GM12878 (cell line): ENCODE data around the gene ZNF443. TPM values are rescaled to one million over a fixed set of nuclear protein-coding genes. Genes with fewer than 3 reads are reported as not detected.

Experiments used
- ATAC-seq: fragments of 200-7000 bp; cut with Tn5 transposase; 3 replicates; pipeline ENCODE4 v1.9.1; 2020; ENCODE audit warnings: mild to moderate bottlenecking, moderate library complexity
- BruUV-seq: library from RNA; stranded (reverse); fragments of 400-500 nt; replicated peaks from 2 replicates; lab custom pipeline; 2021; lab: Mats Ljungman, UMichigan
- CTCF ChIA-PET: fragments of 300-600 bp; sonication (Branson Sonifier 250); formaldehyde crosslinking; extraction: SDS; loops from one replicate; lab custom pipeline; 2021; ENCODE audit warnings: inconsistent platforms; lab: Yijun Ruan, JAX
- POLR2A ChIA-PET: fragments of 350-600 bp; formaldehyde crosslinking; extraction: SDS; loops from one replicate; lab custom pipeline; 2021; ENCODE audit warnings: inconsistent platforms; lab: Charles Lee
- RAD21 ChIA-PET: fragments of 300-600 bp; sonication (Branson Sonifier 250); formaldehyde crosslinking; loops from one replicate; lab custom pipeline; 2023; ENCODE audit warnings: antibody characterized with exemption; ENCODE audit not compliant: unreplicated experiment; lab: Charles Lee
- SMC1A ChIA-PET: fragments of 300-600 bp; sonication (Branson Sonifier 250); formaldehyde crosslinking; loops from one replicate; lab custom pipeline; 2023; ENCODE audit not compliant: unreplicated experiment, uncharacterized antibody; lab: Charles Lee
- DNase-seq: peaks from one replicate; pipeline ENCODE4 v3.0.0-alpha.2; 2011; ENCODE audit warnings: low read depth, low spot score
- FAIRE-seq: peaks from 3 replicates; lab custom pipeline; 2011; peaks lifted over from hg19 to GRCh38; lab: Jason Lieb, UNC
- H2AFZ ChIP-seq: 2 replicates; pipeline ENCODE4 v1.6.0; 2011; ENCODE audit warnings: low read depth, low read length, control low read depth; ENCODE audit not compliant: control insufficient read depth
- H3K27ac ChIP-seq: 2 replicates; pipeline ENCODE4 v1.5.1; 2011; ENCODE audit warnings: control low read depth; ENCODE audit not compliant: control insufficient read depth, insufficient read depth
- H3K27me3 ChIP-seq, 2 experiments: replicated peaks in 1 of 2; 2 replicates each; pipeline versions ENCODE4 v1.6.0 to v1.6.1; 2011; ENCODE audit warnings: low read length in 1 of 2; ENCODE audit not compliant: control insufficient read depth in 2 of 2, insufficient read depth in 2 of 2
- H3K36me3 ChIP-seq, 2 experiments: 2 replicates each; pipeline ENCODE4 v1.5.1; 2011; ENCODE audit warnings: low read length in 1 of 2; ENCODE audit not compliant: control insufficient read depth in 2 of 2, insufficient read depth in 2 of 2
- H3K4me1 ChIP-seq: 2 replicates; pipeline ENCODE4 v1.6.1; 2011; ENCODE audit warnings: mild to moderate bottlenecking, low read length, moderate library complexity, mixed read lengths; ENCODE audit not compliant: control insufficient read depth, insufficient read depth
- H3K4me2 ChIP-seq: 2 replicates; pipeline ENCODE4 v1.6.0; 2011; ENCODE audit warnings: control low read depth; ENCODE audit not compliant: control insufficient read depth, insufficient read depth
- H3K4me3 ChIP-seq: fragments of 200-600 bp; sonication (generic); 2 replicates; pipeline ENCODE4 v1.5.1; 2016
- H3K79me2 ChIP-seq: 2 replicates; pipeline ENCODE4 v1.6.0; 2011; ENCODE audit warnings: low read length; ENCODE audit not compliant: control insufficient read depth, insufficient read depth
- H3K9ac ChIP-seq: 2 replicates; pipeline ENCODE4 v1.8.0; 2011; ENCODE audit warnings: low read length, control low read depth, mixed read lengths; ENCODE audit not compliant: control insufficient read depth, insufficient read depth
- H3K9me3 ChIP-seq: replicated peaks from 3 replicates; pipeline ENCODE4 v1.5.1; 2011; ENCODE audit warnings: mild to moderate bottlenecking, low read length; ENCODE audit not compliant: control insufficient read depth, insufficient read depth
- H4K20me1 ChIP-seq: 2 replicates; pipeline ENCODE4 v1.6.0; 2011; ENCODE audit not compliant: control insufficient read depth, insufficient read depth
- BCL11A ChIP-seq: IDR thresholded peaks from 2 replicates; pipeline ENCODE4 v1.6.1; 2011; ENCODE audit warnings: low read depth, low read length
- BCLAF1 ChIP-seq: fragments of 450-650 bp; IDR thresholded peaks from 2 replicates; pipeline ENCODE4 v1.6.1; 2017; ENCODE audit warnings: antibody characterized with exemption, mild to moderate bottlenecking, moderate library complexity
- BRCA1 ChIP-seq: IDR thresholded peaks from 2 replicates; pipeline ENCODE4 v1.6.1; 2011; ENCODE audit warnings: low read depth, low read length, improper control_type of control experiment
- CEBPB ChIP-seq, 2 experiments: fragments of 150-350 bp in 1 of 2; IDR thresholded peaks; 2 replicates each; pipeline ENCODE4 v1.6.1; 2012 to 2014; ENCODE audit warnings: low read depth in 2 of 2, low read length in 2 of 2, borderline replicate concordance in 1 of 2, inconsistent platforms in 1 of 2
- MLLT1 ChIP-seq: fragments of 450-650 bp; IDR thresholded peaks from 2 replicates; pipeline ENCODE4 v1.6.1; 2016; ENCODE audit warnings: mild to moderate bottlenecking
- NR2C1 ChIP-seq: fragments of 450-650 bp; IDR thresholded peaks from 2 replicates; pipeline ENCODE4 v1.6.1; 2017; ENCODE audit warnings: antibody characterized with exemption, mild to moderate bottlenecking, moderate library complexity
- POLR2AphosphoS2 ChIP-seq: IDR thresholded peaks from 2 replicates; pipeline ENCODE4 v1.6.1; 2011; ENCODE audit warnings: low read depth, mild to moderate bottlenecking, low read length, improper control_type of control experiment, moderate library complexity
- RAD51 ChIP-seq: fragments of 450-650 bp; IDR thresholded peaks from 2 replicates; pipeline ENCODE4 v1.6.1; 2016; ENCODE audit warnings: moderate library complexity, mild to moderate bottlenecking, inconsistent platforms
- RCOR1 ChIP-seq: conservative IDR thresholded peaks from 2 replicates; pipeline ENCODE4 v1.6.1; 2012; ENCODE audit warnings: low read depth, low read length, improper control_type of control experiment
- SMARCA5 ChIP-seq: fragments of 450-650 bp; IDR thresholded peaks from 2 replicates; pipeline ENCODE4 v1.6.1; 2017; ENCODE audit warnings: mild to moderate bottlenecking
- SP1 ChIP-seq: IDR thresholded peaks from one replicate; pipeline ENCODE4 v1.6.1; 2011; ENCODE audit warnings: low read depth, low read length
- SREBF2 ChIP-seq: IDR thresholded peaks from 2 replicates; pipeline ENCODE4 v1.6.1; 2012; ENCODE audit warnings: mild to moderate bottlenecking, low read length
- SUPT20H ChIP-seq: IDR thresholded peaks from 2 replicates; pipeline ENCODE4 v1.6.1; 2011; ENCODE audit warnings: low read depth, mild to moderate bottlenecking, low read length, moderate library complexity, borderline replicate concordance; ENCODE audit not compliant: control insufficient read depth
- TCF12 ChIP-seq: IDR thresholded peaks from 2 replicates; pipeline ENCODE4 v1.6.1; 2011; ENCODE audit warnings: low read depth, mild to moderate bottlenecking, low read length
- ZBED1 ChIP-seq: IDR thresholded peaks from 2 replicates; pipeline ENCODE4 v1.6.1; 2016; ENCODE audit warnings: borderline replicate concordance
- ZSCAN29 ChIP-seq: fragments of 450-650 bp; IDR thresholded peaks from 2 replicates; pipeline ENCODE4 v1.6.1; 2017; ENCODE audit warnings: mild to moderate bottlenecking, moderate library complexity
- WGBS: methylation state at CpG from one replicate; pipeline ENCODE4 v1.1.6; 2016; ENCODE audit warnings: low lambda C conversion rate; ENCODE audit not compliant: insufficient replicate concordance, insufficient coverage; ENCODE audit errors: missing lambda C conversion rate; 5-methylcytosine and 5-hydroxymethylcytosine counted together
- in situ Hi-C: fragments of 300-500 bp; cut with MboI; formaldehyde crosslinking; loops from 9 replicates; pipeline ENCODE4 v1.14.3; 2018; ENCODE audit warnings: mixed read lengths
- intact Hi-C: fragments of 100-400 bp; cut with micrococcal nuclease; formaldehyde crosslinking; loops from one replicate; pipeline ENCODE4 v1.14.2; 2022; ENCODE audit not compliant: unreplicated experiment
- polyA plus RNA-seq, 11 experiments: library from polyadenylated mRNA; depleted of rRNA in 4 of 11; unstranded in 6 of 11; stranded (reverse) in 5 of 11; fragments of >200 nt; fragmentation: Nextera tagmentation in 4 of 11; fragmentation: Illumina TruSeq in 1 of 11; extraction: Ambion mirVana in 4 of 11; extraction: Trizol in 1 of 11; gene quantifications; 1 replicate in 1 of 11; 2 replicates in 10 of 11; pipeline versions ENCODE4 v1.2.1 to v1.2.3, GENCODE V29; 2011 to 2016; ENCODE audit warnings: inconsistent platforms in 2 of 11, missing spikeins in 2 of 11, low read depth in 1 of 11
- total RNA-seq, 4 experiments: library from RNA; depleted of rRNA in 3 of 4; stranded (reverse); fragments of >200 nt in 3 of 4; fragmentation: Illumina TruSeq in 1 of 4; extraction: Trizol in 1 of 4; gene quantifications; 2 replicates each; pipeline versions ENCODE4 v1.2.1 to v1.2.3, GENCODE V29; 2013 to 2021
- TF ChIP-seq, protein P1 (sequence below): IDR thresholded peaks from 2 replicates; pipeline ENCODE4 v1.6.1; 2011; ENCODE audit warnings: borderline replicate concordance, low read depth, mild to moderate bottlenecking, moderate library complexity, low read length; ENCODE audit not compliant: insufficient read depth, poor library complexity, severe bottlenecking

The ZNF443 gene
- total and polyA plus RNA-seq, 10 of the 15 experiments (the other 5 are each of a cell fraction or from before 2014, with no cell fraction given): 2.1 to 9.1 (median 3.9) TPM

- H3K36me3 ChIP-seq: no peaks in the 10 kb centered on the region
- peaks cover 3% of the 10 kb centered on the region; the same call in 1 of the 3 replicates for H3K9me3 ChIP-seq
- H2AFZ ChIP-seq: peak within 1 kb of the TSS; percentile 78
- H3K4me3 ChIP-seq: peak within 1 kb of the TSS; percentile 96
- no peaks in the 10 kb centered on the region for H3K4me1 ChIP-seq
- H3K27me3 ChIP-seq: no peaks in the 10 kb centered on the region
- H3K79me2 ChIP-seq: peaks cover 5% of the 10 kb centered on the region
- POLR2A ChIA-PET: interaction anchor here (0.7 kb wide), 1 partner anchor 263 kb away, joined by 8 read pairs; no protein-coding TSS in a partner anchor
- H3K9ac ChIP-seq: peak within 1 kb of the TSS; percentile 82
- peak; percentile 96 for ATAC-seq
- SMC1A ChIA-PET: no interaction called here
- in situ Hi-C loops: no loop called here
- RAD21 ChIA-PET: interaction anchor here (0.7 to 1.1 kb wide), 3 partner anchors 38 to 68 kb away, joined by 3 to 6 read pairs (median 3); partner anchors contain the start of gene ZNF563
- TSS peak; percentile 60 for BruUV-seq
- H3K27ac ChIP-seq: peak within 1 kb of the TSS; percentile 68
- H3K4me2 ChIP-seq: peak within 1 kb of the TSS; percentile 87
- H4K20me1 ChIP-seq: no peaks in the 10 kb centered on the region
- intact Hi-C loops: loop anchor here (2.0 kb wide), 2 partner anchors 40 to 150 kb away; partner anchors contain the start of genes ZNF443 and ZNF564
- WGBS: 1% methylated on average over 63 of the region's 71 CpGs
- FAIRE-seq: peak; percentile 98
- CTCF ChIA-PET: interaction anchor here (0.6 kb wide), 1 partner anchor 436 kb away, joined by 3 read pairs; the partner anchor contains the start of gene ZNF763
- peak; percentile 81 for DNase-seq
- TF ChIP-seq TCF12 (peak; percentile 24; the same call in 1 of the 2 replicates), CEBPB (IDR thresholded peaks at IDR 0.05; ENCODE audit: borderline replicate concordance in 1 of 2, low read depth in 2 of 2, low read length in 2 of 2) (no peak), RCOR1 (no peak), SP1 (peak; percentile 83), MLLT1 (peak; percentile 45; the same call in 1 of the 2 replicates), ZBED1 (no peak), BCLAF1 (no peak), BRCA1 (no peak), SMARCA5 (peak; percentile 64; the same call in 1 of the 2 replicates), POLR2AphosphoS2 (no peak), SREBF2 (no peak), NR2C1 (no peak), RAD51 (peak; percentile 83), SUPT20H (no peak), BCL11A (no peak), ZSCAN29 (no peak)
- TF ChIP-seq, protein P1, sequence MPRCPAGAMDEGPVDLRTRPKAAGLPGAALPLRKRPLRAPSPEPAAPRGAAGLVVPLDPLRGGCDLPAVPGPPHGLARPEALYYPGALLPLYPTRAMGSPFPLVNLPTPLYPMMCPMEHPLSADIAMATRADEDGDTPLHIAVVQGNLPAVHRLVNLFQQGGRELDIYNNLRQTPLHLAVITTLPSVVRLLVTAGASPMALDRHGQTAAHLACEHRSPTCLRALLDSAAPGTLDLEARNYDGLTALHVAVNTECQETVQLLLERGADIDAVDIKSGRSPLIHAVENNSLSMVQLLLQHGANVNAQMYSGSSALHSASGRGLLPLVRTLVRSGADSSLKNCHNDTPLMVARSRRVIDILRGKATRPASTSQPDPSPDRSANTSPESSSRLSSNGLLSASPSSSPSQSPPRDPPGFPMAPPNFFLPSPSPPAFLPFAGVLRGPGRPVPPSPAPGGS: no peak
Observed at GRCh38 chr19:12400633-12401502, 40.0 kb downstream of the ZNF443 start, which contains the start of gene ZNF799. ZNF799 (minus strand) TSS chr19:12401271; CDS start chr19:12401070, 201 bp downstream.
